Stimulated activated naive CD8-positive, alpha-beta T cell treated with anti-CD3 and anti-CD28 coated beads, Interleukin-15, amount 100 ng/mL, for 72 hours (primary cell): ENCODE results near the gene RIGI.

Experiments used
- ATAC-seq: fragments of 150-1000 bp; cut with Tn5 transposase; 2 replicates; pipeline ENCODE4 v1.10.0; 2021; ENCODE audit warnings: mild to moderate bottlenecking, moderate library complexity
- DNase-seq, 2 donors: peaks; one replicate each; pipeline ENCODE4 v3.0.0; 2021 to 2022
- H3K27ac Mint-ChIP-seq, 2 donors: one replicate each; pipeline ENCODE4 v1.8.0; 2022; ENCODE audit warnings: mild to moderate bottlenecking in 2 of 2, mixed read lengths in 2 of 2, moderate library complexity in 2 of 2
- H3K27me3 Mint-ChIP-seq: one replicate; pipeline ENCODE4 v1.8.0; 2022; ENCODE audit warnings: mixed read lengths
- H3K4me1 Mint-ChIP-seq: one replicate; pipeline ENCODE4 v1.8.0; 2022; ENCODE audit warnings: mild to moderate bottlenecking, mixed read lengths
- H3K4me3 Mint-ChIP-seq, 2 donors: one replicate each; pipeline ENCODE4 v1.8.0; 2022; ENCODE audit warnings: mild to moderate bottlenecking in 2 of 2, mixed read lengths in 2 of 2, moderate library complexity in 1 of 2
- H3K9me3 Mint-ChIP-seq, 2 donors: one replicate each; pipeline ENCODE4 v1.8.0; 2022; ENCODE audit warnings: mixed read lengths in 2 of 2

The RIGI gene

GRCh38 chr9:32502464-32502863 lies 23.5 kb downstream of the RIGI start:
- no peak overlapping the region for H3K27ac Mint-ChIP-seq
- no peaks in the 10 kb centered on the region for H3K27me3 Mint-ChIP-seq
- H3K4me1 Mint-ChIP-seq = no peaks in the 10 kb centered on the region
- no peak overlapping the region for H3K4me3 Mint-ChIP-seq
- no peaks in the 10 kb centered on the region for H3K9me3 Mint-ChIP-seq
- ATAC-seq (no peak), DNase-seq (no peak)

GRCh38 chr9:32501868-32502267 lies 24.1 kb downstream of the RIGI start:
- no peak overlapping the region for H3K27ac Mint-ChIP-seq
- DNase-seq (no peak), ATAC-seq (no peak)
- no peaks in the 10 kb centered on the region for H3K27me3 Mint-ChIP-seq
- no peaks in the 10 kb centered on the region for H3K9me3 Mint-ChIP-seq
- H3K4me3 Mint-ChIP-seq = no peak overlapping the region
- H3K4me1 Mint-ChIP-seq = no peaks in the 10 kb centered on the region

GRCh38 chr9:32500768-32501167 lies 25.2 kb downstream of the RIGI start:
- no peak for ATAC-seq
- Mint-ChIP-seq H3K4me3 (no peak overlapping the region), H3K27me3 (no peaks in the 10 kb centered on the region), H3K4me1 (no peaks in the 10 kb centered on the region), H3K9me3 (no peaks in the 10 kb centered on the region), H3K27ac (no peak overlapping the region)
- no peak for DNase-seq

- DNase-seq (no peak), ATAC-seq (no peak)
- Mint-ChIP-seq H3K27ac (no peak overlapping the region), H3K4me1 (no peaks in the 10 kb centered on the region), H3K4me3 (no peak overlapping the region), H3K27me3 (no peaks in the 10 kb centered on the region), H3K9me3 (no peaks in the 10 kb centered on the region)
Observed at GRCh38 chr9:32497921-32498320, 28.1 kb downstream of the RIGI start.

GRCh38 chr9:32490601-32491000 lies 35.4 kb downstream of the RIGI start:
- no peak for DNase-seq
- H3K9me3 Mint-ChIP-seq = no peaks in the 10 kb centered on the region
- no peak overlapping the region for H3K4me3 Mint-ChIP-seq
- no peak for ATAC-seq
- H3K27ac Mint-ChIP-seq = peak overlapping the region in 1 of 2 donors; percentile 84
- no peaks in the 10 kb centered on the region for H3K27me3 Mint-ChIP-seq
- no peaks in the 10 kb centered on the region for H3K4me1 Mint-ChIP-seq

GRCh38 chr9:32487981-32488380 lies 38.0 kb downstream of the RIGI start:
- Mint-ChIP-seq H3K27ac (no peak overlapping the region), H3K27me3 (no peaks in the 10 kb centered on the region), H3K9me3 (no peaks in the 10 kb centered on the region), H3K4me3 (no peak overlapping the region), H3K4me1 (no peaks in the 10 kb centered on the region)
- ATAC-seq (no peak), DNase-seq (no peak)

- ATAC-seq = no peak
- H3K9me3 Mint-ChIP-seq = no peaks in the 10 kb centered on the region
- DNase-seq = no peak
- no peak overlapping the region for H3K27ac Mint-ChIP-seq
- H3K27me3 Mint-ChIP-seq = no peaks in the 10 kb centered on the region
- H3K4me3 Mint-ChIP-seq = no peak overlapping the region
- H3K4me1 Mint-ChIP-seq = no peaks in the 10 kb centered on the region
Observed at GRCh38 chr9:32486839-32487562, 39.0 kb downstream of the RIGI start.

- no peak overlapping the region for H3K4me3 Mint-ChIP-seq
Observed at GRCh38 chr9:32483343-32483742, 42.7 kb downstream of the RIGI start.

More at GRCh38 chr9:32483343-32483742, 42.7 kb downstream of the RIGI start:
- H3K27me3 Mint-ChIP-seq = no peaks in the 10 kb centered on the region
- no peaks in the 10 kb centered on the region for H3K9me3 Mint-ChIP-seq
- no peak overlapping the region for H3K27ac Mint-ChIP-seq
- no peaks in the 10 kb centered on the region for H3K4me1 Mint-ChIP-seq
- ATAC-seq (no peak), DNase-seq (no peak)
